ENCODE results near the gene UBR4.
"Not testable (repeated sequence)": the region's sequence is repeated elsewhere in the genome, so short reads cannot be mapped to it uniquely, and the experiment has no call there.

Gene UBR4

GRCh38 chr1:19187852-19188251, 22.2 kb downstream of the UBR4 start:
- DNase-seq = no peak

DNA sequence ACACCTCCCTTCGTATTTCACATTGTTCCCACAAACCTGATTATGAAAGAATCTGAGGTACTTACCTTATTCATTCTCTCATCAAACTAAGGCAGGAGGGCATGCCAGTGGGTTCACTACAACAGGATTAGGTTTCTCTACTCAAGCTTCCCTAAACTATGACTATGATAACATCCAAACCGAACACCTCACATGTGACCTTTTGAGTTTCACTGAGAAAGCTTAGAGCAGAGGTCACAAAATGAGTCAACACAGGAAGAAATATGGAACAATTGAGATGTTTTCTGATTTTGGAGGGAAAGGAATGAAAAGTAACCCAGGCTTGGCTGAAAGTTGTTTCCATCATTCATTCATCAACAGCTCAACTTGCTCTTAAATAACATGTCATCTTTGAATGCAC, 24.1 kb downstream of the UBR4 start:
- no peak for DNase-seq

DNA sequence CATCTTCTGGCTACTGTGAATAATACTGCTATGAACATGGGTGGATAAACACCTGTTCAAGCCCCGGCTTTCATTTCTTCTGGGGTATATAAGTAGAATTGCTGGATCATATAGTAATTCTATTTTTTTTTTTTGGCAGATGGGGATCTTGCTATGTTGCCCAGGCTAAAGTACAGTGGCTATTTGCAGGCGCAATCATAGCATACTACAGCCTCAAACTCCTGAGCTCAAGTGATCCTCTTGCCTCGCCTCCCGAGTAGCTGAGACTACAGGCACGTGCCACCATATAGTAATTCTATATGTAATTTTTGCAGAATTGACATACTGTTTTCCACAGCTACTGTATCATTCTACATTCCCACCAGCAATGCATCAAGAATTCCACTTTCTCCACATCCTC, 27.8 kb downstream of the UBR4 start:
- no peak for DNase-seq

DNA sequence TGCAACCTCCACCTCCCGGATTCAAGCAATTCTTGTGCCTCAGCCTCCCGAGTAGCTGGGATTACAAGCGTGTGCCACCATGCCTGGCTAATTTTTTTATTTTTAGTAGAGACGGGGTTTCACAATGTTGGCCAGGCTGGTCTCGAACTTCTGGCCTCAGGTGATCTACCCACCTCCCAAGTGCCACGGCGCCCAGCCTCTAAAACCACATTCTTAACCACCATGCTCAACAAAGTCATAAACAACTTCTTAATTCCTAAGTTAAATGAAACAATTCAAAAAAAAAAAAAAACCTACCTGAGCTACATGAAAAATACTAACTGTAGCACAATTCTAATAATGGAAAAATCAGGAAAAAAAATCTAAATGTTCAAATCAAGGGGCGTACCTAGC, 29.8 kb downstream of the UBR4 start:
- not testable (repeated sequence) for DNase-seq

DNA sequence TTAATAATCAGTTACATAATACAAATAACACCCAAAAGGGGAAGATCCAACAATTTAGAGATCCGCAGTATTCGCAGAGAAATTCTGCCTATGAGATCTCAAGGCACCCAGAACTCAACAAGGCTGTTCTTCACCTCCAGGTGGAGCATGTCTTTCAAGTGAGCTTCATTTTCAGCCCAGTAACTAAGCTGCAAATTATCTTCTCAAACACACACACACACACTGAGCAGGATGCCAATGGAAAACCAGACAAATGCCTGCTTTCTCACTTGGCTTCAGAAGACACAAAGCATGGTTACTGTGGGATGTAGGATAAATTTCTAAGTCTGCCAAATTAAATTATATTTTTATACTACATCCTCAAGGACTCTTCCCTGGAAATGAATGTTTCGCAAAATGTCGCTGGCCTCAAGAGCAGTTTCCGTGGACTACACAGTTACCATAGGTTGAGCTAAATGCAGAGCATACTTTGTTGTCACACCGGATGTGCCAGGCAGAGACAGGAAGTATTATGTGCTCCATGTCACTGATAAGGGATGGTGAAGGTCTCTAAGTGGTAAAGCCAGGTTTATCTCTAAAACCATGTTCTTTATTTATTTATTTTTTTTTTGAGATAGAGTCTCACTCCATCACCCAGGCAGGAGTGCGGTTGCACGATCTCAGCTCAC, 30.3 kb downstream of the UBR4 start:
- DNase-seq = no peak

- DNase-seq = no peak
Measured at GRCh38 chr1:19178734-19179398, 31.2 kb downstream of the UBR4 start.

- no peak for DNase-seq
Measured at GRCh38 chr1:19177811-19178210, 32.3 kb downstream of the UBR4 start.

- DNase-seq = no peak
Measured at GRCh38 chr1:19169642-19170041, 40.4 kb downstream of the UBR4 start.

DNA sequence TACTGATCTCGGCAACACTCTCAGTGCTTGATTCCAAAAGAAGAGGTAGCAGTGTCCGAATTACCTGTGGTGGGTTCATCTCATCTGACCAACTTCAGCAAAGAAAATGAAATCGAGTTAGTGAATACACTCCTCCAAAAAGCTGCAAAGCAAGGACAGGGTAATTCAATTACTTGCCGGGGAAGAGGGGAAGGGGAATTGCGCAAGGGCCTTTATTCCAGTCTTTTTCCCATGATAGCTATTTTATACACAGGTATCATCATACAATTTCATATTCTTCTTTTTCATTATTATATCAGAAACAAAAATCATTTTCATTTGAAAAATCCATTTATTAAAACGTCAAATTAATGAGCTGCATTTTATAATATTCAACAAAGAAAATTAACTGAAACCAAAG, 42.9 kb downstream of the UBR4 start:
- no peak for DNase-seq

- no peak for DNase-seq
Measured at GRCh38 chr1:19166066-19166465, 44.0 kb downstream of the UBR4 start.

GRCh38 chr1:19165501-19165900, 44.6 kb downstream of the UBR4 start:
- DNase-seq = no peak

- no peak for DNase-seq
Measured at GRCh38 chr1:19164274-19165015, 45.6 kb downstream of the UBR4 start.

- no peak for DNase-seq
Measured at GRCh38 chr1:19163261-19163660, 46.8 kb downstream of the UBR4 start.

- no peak for DNase-seq
Measured at GRCh38 chr1:19160831-19161230, 49.2 kb downstream of the UBR4 start.

GRCh38 chr1:19157653-19158052, 52.4 kb downstream of the UBR4 start:
- DNase-seq = no peak

DNA sequence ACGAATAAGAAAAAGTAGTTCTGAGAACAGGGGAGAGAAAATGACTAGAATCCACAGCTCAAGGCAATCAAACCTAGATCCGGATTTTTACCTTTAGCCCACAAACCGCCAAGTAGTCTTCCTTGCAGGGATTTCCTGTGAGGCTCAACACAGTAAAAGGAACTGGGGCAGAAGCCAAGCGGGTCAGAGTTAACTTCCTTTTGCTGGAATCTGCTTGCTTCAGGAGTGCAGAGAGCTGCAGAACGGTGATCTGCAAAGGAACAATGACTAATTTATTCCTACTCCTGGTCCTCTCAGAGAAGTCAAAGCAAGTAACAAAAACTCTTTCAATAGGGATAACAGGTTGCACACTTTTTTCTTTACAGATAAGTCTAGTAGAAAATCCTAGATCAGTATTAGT, 53.4 kb downstream of the UBR4 start:
- DNase-seq = no peak

- DNase-seq = no peak
Measured at GRCh38 chr1:19154876-19155275, 55.2 kb downstream of the UBR4 start.

GRCh38 chr1:19153169-19153568, 56.9 kb downstream of the UBR4 start:
- DNase-seq = no peak

- no peak for DNase-seq
Measured at GRCh38 chr1:19151537-19151936, 58.5 kb downstream of the UBR4 start.

GRCh38 chr1:19149736-19150135, 60.3 kb downstream of the UBR4 start:
- no peak for DNase-seq

DNA sequence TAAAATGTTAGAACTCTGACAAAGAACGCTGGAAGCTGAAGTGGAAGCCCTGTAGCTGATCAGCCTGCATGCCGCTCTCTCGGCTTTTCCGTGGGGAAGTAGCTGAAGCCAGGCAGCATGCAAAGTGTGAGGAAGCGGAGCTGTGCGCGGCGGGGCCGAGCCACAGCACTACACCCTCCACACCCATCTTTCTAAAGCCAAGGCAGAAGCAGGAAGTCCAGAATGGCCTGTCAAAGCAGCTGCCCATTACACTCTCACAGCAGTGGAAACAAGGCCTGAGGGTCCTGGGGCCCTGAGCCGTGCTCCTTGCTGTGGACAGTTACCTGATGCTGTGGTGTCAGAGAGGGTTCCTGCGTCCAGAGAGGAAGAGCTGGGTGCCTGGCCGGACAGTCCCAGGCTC, 69.6 kb downstream of the UBR4 start:
- no peak for DNase-seq

- no peak for DNase-seq
Measured at GRCh38 chr1:19139711-19140110, 70.4 kb downstream of the UBR4 start.

DNA sequence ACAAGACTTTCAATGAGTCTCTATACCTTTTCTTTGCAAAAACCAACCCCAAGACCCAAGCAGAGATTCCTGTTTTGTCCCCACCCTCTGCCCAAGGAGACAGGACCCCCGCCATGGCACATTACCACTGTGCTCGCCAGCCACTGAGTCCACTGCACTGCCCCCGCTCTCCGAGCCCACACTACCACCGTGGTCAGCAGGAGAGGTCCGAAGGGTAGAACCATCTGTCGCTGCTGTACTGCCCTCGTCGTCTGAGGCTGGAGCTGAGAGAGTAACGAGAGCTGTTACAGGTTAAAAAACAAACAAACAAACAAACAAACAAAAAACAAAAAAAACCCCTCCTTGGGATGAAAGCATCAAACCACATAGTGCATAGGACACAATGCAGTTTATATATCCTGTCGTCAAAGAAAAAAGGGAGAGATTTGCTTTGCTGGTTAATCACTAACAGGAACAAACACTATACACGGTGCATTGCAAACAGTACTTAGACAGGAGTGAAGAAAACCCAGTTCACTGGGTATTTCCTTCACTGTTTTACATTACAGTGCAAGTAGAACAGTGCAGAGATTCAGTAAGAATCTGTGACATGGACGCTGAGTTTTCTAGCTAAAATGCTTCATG, 71.0 kb downstream of the UBR4 start:
- DNase-seq = no peak

DNA sequence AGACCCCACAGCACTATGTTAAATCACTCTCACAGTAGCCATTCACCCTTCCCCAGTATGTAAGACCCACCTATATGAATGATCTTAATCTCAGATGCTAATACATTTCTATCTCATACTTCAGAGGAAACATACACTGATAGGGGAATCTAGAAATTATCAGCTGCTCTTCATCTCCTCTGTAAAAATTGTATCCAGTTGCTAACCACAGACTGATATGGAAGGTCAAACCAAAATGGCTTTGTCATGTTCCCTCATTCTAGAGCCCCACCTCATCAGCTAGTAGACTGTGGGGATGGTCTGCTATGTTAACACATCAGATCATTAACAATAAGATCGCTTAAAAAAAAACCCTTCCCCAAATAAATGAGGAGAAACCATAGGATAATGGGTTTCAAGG, 71.7 kb downstream of the UBR4 start:
- no peak for DNase-seq

All from activated CD4-positive, CD25-positive, alpha-beta regulatory T cell treated with anti-CD3 and anti-CD28 coated beads, Interleukin-2, amount 50 U/mL, for 72 hours (primary cell).